ENCODE measurements around the gene LCE1C. TPM values are rescaled to one million over a fixed set of nuclear protein-coding genes. Genes with fewer than 3 reads are reported as not detected.

The LCE1C gene
- total RNA-seq, 3 donors from 2014 or later (not counting 1 experiment from before 2014, with no cell fraction given): not detected

DNA sequence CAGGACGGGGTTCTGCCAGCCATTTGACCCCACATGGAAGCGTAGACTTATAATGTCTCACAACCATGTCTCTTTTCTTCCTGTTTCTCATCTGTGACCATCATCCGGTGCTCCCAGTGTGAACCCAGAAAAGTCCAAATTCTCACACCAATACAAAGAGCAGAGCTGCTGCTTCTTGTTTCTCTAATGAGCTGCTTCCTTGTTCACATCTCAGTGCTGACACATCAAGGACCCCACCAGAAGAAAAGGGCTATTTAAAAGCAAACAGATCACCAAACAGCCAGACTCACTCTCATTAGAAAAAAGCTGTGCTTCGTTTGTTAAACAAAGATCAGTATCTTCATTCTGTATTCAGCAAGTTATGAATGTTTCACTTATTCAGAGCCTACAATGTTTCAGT lies 10.8 kb downstream of the LCE1C start:
- no peak overlapping the region for H3K27ac Mint-ChIP-seq
- H3K4me1 ChIP-seq (ENCODE audit: control insufficient read depth, insufficient read depth, low read length): no peaks in the 10 kb centered on the region
- no peaks in the 10 kb centered on the region for H3K27me3 ChIP-seq (ENCODE audit: control insufficient read depth, insufficient read depth, low read length)
- H3K27ac ChIP-seq (ENCODE audit: low read length): no peak overlapping the region
- H3K27me3 Mint-ChIP-seq (ENCODE audit: low read depth in 2 of 2): peaks cover 11 to 32% of the 10 kb centered on the region in 2 donors
- H3K4me1 Mint-ChIP-seq: no peaks in the 10 kb centered on the region
- no peaks in the 10 kb centered on the region for H3K36me3 ChIP-seq (ENCODE audit: control insufficient read depth, insufficient read depth, low read length)
- no peaks in the 10 kb centered on the region for H3K9me3 Mint-ChIP-seq
- TF ChIP-seq, protein P1, sequence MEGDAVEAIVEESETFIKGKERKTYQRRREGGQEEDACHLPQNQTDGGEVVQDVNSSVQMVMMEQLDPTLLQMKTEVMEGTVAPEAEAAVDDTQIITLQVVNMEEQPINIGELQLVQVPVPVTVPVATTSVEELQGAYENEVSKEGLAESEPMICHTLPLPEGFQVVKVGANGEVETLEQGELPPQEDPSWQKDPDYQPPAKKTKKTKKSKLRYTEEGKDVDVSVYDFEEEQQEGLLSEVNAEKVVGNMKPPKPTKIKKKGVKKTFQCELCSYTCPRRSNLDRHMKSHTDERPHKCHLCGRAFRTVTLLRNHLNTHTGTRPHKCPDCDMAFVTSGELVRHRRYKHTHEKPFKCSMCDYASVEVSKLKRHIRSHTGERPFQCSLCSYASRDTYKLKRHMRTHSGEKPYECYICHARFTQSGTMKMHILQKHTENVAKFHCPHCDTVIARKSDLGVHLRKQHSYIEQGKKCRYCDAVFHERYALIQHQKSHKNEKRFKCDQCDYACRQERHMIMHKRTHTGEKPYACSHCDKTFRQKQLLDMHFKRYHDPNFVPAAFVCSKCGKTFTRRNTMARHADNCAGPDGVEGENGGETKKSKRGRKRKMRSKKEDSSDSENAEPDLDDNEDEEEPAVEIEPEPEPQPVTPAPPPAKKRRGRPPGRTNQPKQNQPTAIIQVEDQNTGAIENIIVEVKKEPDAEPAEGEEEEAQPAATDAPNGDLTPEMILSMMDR (IDR thresholded peaks at IDR 0.05): no peak
- intact Hi-C loops (cut with micrococcal nuclease): no loop called here
- no peak for DNase-seq
- no peak overlapping the region for H3K4me3 Mint-ChIP-seq
- no peaks in the 10 kb centered on the region for H3K36me3 Mint-ChIP-seq
- WGBS (ENCODE audit: insufficient coverage): 77% methylated on average over 4 of the region's 4 CpGs
- ATAC-seq: no peak
- no peak overlapping the region for H3K4me3 ChIP-seq (ENCODE audit: low read length)
- H3K9me3 ChIP-seq (ENCODE audit: control insufficient read depth, insufficient read depth, low read length): no peaks in the 10 kb centered on the region

- H3K4me1 Mint-ChIP-seq: no peaks in the 10 kb centered on the region
- DNase-seq: no peak
- ATAC-seq: no peak
- no peaks in the 10 kb centered on the region for H3K9me3 Mint-ChIP-seq
- Histone ChIP-seq H3K27me3 (ENCODE audit: control insufficient read depth, insufficient read depth, low read length) (no peaks in the 10 kb centered on the region), H3K4me1 (ENCODE audit: control insufficient read depth, insufficient read depth, low read length) (no peaks in the 10 kb centered on the region), H3K27ac (ENCODE audit: low read length) (no peak within 1 kb of the TSS), H3K9me3 (ENCODE audit: control insufficient read depth, insufficient read depth, low read length) (no peaks in the 10 kb centered on the region), H3K4me3 (ENCODE audit: low read length) (no peak within 1 kb of the TSS), H3K36me3 (ENCODE audit: control insufficient read depth, insufficient read depth, low read length) (no peaks in the 10 kb centered on the region)
- peaks cover 22 to 32% of the 10 kb centered on the region in 2 donors for H3K27me3 Mint-ChIP-seq (ENCODE audit: low read depth in 2 of 2)
- no peaks in the 10 kb centered on the region for H3K36me3 Mint-ChIP-seq
- intact Hi-C loops (cut with micrococcal nuclease): no loop called here
- WGBS (ENCODE audit: insufficient coverage): 51% methylated on average over 2 of the region's 2 CpGs
- H3K27ac Mint-ChIP-seq: no peak within 1 kb of the TSS
- TF ChIP-seq, protein P1 (IDR thresholded peaks at IDR 0.05): no peak
- no peak within 1 kb of the TSS for H3K4me3 Mint-ChIP-seq
These were observed 20.4 kb downstream of the LCE1C start, which contains the start of gene LCE1E for GRCh38 chr1:152786077-152786476. Gene LCE1E (plus strand): TSS chr1:152786257. CDS start chr1:152787300, 1,043 bp downstream.

- H3K4me1 Mint-ChIP-seq: no peaks in the 10 kb centered on the region
- H3K4me3 ChIP-seq (ENCODE audit: low read length): no peak overlapping the region
- H3K9me3 ChIP-seq (ENCODE audit: control insufficient read depth, insufficient read depth, low read length): no peaks in the 10 kb centered on the region
- ATAC-seq (no peak), DNase-seq (no peak)
- no peak overlapping the region for H3K4me3 Mint-ChIP-seq
- intact Hi-C loops (cut with micrococcal nuclease): no loop called here
- TF ChIP-seq, protein P1 (IDR thresholded peaks at IDR 0.05): no peak
- peaks cover 29 to 44% of the 10 kb centered on the region in 2 donors for H3K27me3 Mint-ChIP-seq (ENCODE audit: low read depth in 2 of 2)
- WGBS (ENCODE audit: insufficient coverage): 67% methylated on average over 2 of the region's 2 CpGs
- H3K4me1 ChIP-seq (ENCODE audit: control insufficient read depth, insufficient read depth, low read length): no peaks in the 10 kb centered on the region
- H3K36me3 Mint-ChIP-seq: no peaks in the 10 kb centered on the region
- H3K27me3 ChIP-seq (ENCODE audit: control insufficient read depth, insufficient read depth, low read length): no peaks in the 10 kb centered on the region
- no peaks in the 10 kb centered on the region for H3K36me3 ChIP-seq (ENCODE audit: control insufficient read depth, insufficient read depth, low read length)
- H3K9me3 Mint-ChIP-seq: no peaks in the 10 kb centered on the region
- H3K27ac Mint-ChIP-seq: no peak overlapping the region
- H3K27ac ChIP-seq (ENCODE audit: low read length): no peak overlapping the region
These were observed 23.4 kb downstream of the LCE1C start for GRCh38 chr1:152783095-152783494.

DNA sequence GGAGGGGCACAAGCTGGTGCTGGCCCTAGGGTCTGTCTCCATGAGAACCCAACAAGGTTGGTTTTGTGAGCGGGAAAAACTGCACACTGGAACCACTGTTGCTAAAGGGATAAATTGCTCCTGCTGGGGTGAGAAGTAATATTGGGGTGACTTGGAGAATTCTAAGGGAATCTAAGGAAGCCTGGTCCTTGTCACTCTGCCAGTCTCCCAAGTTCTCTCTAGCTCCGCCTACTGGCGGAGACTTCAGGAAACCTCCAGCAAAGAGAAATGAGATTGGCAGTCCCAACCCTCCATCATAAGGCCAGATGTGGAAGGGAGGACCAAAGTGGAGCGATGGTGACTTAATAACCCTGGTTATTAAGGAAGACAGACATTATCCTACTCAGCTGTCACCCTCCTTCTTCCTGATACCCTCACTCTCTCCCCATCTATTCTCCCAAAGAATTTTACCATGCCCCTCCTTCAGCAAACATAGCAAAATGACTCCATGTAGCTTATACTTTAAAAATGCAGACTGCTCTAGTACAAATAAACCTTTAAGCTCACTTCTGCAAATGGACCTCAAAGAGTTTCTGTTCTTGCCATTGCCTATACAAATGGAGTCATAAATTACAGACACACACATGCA lies 28.8 kb downstream of the LCE1C start:
- Mint-ChIP-seq H3K4me3 (no peak overlapping the region), H3K9me3 (peaks cover 0 to 2% of the 10 kb centered on the region in 2 donors), H3K27me3 (ENCODE audit: low read depth in 2 of 2) (peaks cover 18 to 52% of the 10 kb centered on the region in 2 donors), H3K36me3 (no peaks in the 10 kb centered on the region), H3K27ac (no peak overlapping the region), H3K4me1 (no peaks in the 10 kb centered on the region)
- H3K27ac ChIP-seq (ENCODE audit: low read length): no peak overlapping the region
- no peaks in the 10 kb centered on the region for H3K27me3 ChIP-seq (ENCODE audit: control insufficient read depth, insufficient read depth, low read length)
- DNase-seq (no peak), ATAC-seq (no peak)
- 70% methylated on average over 3 of the region's 4 CpGs for WGBS (ENCODE audit: insufficient coverage)
- H3K4me3 ChIP-seq (ENCODE audit: low read length): no peak overlapping the region
- intact Hi-C loops (cut with micrococcal nuclease): no loop called here
- no peaks in the 10 kb centered on the region for H3K36me3 ChIP-seq (ENCODE audit: control insufficient read depth, insufficient read depth, low read length)
- no peaks in the 10 kb centered on the region for H3K9me3 ChIP-seq (ENCODE audit: control insufficient read depth, insufficient read depth, low read length)
- TF ChIP-seq, protein P1 (IDR thresholded peaks at IDR 0.05): no peak
- no peaks in the 10 kb centered on the region for H3K4me1 ChIP-seq (ENCODE audit: control insufficient read depth, insufficient read depth, low read length)

Measured in natural killer cell (primary cell).